ENCODE data around the gene CHP1.
"Not testable (repeated sequence)": the region's sequence is repeated elsewhere in the genome, so short reads cannot be mapped to it uniquely, and the experiment has no call there.

DNA sequence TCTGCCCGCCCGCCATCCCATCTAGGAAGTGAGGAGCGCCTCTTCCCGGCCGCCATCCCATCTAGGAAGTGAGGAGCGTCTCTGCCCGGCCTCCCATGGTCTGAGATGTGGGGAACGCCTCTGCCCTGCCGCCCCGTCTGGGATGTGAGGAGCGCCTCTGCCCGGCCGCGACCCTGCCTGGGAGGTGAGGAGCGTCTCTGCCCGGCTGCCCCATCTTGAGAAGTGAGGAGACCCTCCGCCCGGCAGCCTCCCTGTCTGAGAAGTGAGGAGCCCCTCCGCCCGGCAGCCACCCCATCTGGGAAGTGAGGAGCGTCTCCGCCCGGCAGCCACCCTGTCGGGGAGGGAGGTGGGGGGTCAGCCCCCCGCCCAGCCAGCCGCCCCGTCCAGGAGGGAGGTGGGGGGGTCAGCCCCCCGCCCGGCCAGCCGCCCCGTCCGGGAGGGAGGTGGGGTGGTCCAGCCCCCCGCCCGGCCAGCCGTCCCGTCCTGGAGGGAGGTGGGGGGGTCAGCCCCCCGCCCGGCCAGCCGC, 89.8 kb downstream of the CHP1 start:
- not testable (repeated sequence) for TF ChIP-seq POLR2A (IDR thresholded peaks at IDR 0.05)
- TF ChIP-seq, protein P1, sequence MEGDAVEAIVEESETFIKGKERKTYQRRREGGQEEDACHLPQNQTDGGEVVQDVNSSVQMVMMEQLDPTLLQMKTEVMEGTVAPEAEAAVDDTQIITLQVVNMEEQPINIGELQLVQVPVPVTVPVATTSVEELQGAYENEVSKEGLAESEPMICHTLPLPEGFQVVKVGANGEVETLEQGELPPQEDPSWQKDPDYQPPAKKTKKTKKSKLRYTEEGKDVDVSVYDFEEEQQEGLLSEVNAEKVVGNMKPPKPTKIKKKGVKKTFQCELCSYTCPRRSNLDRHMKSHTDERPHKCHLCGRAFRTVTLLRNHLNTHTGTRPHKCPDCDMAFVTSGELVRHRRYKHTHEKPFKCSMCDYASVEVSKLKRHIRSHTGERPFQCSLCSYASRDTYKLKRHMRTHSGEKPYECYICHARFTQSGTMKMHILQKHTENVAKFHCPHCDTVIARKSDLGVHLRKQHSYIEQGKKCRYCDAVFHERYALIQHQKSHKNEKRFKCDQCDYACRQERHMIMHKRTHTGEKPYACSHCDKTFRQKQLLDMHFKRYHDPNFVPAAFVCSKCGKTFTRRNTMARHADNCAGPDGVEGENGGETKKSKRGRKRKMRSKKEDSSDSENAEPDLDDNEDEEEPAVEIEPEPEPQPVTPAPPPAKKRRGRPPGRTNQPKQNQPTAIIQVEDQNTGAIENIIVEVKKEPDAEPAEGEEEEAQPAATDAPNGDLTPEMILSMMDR (IDR thresholded peaks at IDR 0.05) = not testable (repeated sequence)

Measured in esophagus squamous epithelium (tissue), 4 donors.